ENCODE data around the gene HBZ.
"Not testable (repeated sequence)": the region's sequence is repeated elsewhere in the genome, so short reads cannot be mapped to it uniquely, and the experiment has no call there.

HBZ gene

GRCh38 chr16:152141-153128 is at the start of gene HBZ:
HBZ (plus strand) TSS chr16:152644; CDS start chr16:152910, 266 bp downstream.
- no peak for DNase-seq

- DNase-seq: no peak
Observed at GRCh38 chr16:104355-104754, 48.1 kb upstream of the HBZ start.

GRCh38 chr16:104928-105327 is 47.5 kb upstream of the HBZ start:
- no peak for DNase-seq

- no peak for DNase-seq
Observed at GRCh38 chr16:105521-105920, 46.9 kb upstream of the HBZ start.

GRCh38 chr16:106623-107324 is 45.7 kb upstream of the HBZ start:
- DNase-seq: peak; percentile 69 to 72

GRCh38 chr16:112153-112840 is 40.1 kb upstream of the HBZ start:
- no peak for DNase-seq

GRCh38 chr16:114327-114726 is 38.1 kb upstream of the HBZ start:
- no peak for DNase-seq

- no peak for DNase-seq
Observed at GRCh38 chr16:116015-116414, 36.4 kb upstream of the HBZ start.

GRCh38 chr16:117379-118365 is 34.8 kb upstream of the HBZ start:
- peak; percentile 23 to 38 for DNase-seq

GRCh38 chr16:118857-119256 is 33.6 kb upstream of the HBZ start:
- DNase-seq: no peak

GRCh38 chr16:119295-119694 is 33.1 kb upstream of the HBZ start:
- no peak for DNase-seq

GRCh38 chr16:119835-120491 is 32.5 kb upstream of the HBZ start:
- DNase-seq: no peak

GRCh38 chr16:120756-121155 is 31.7 kb upstream of the HBZ start:
- no peak for DNase-seq

- no peak for DNase-seq
Observed at GRCh38 chr16:122361-122760, 30.1 kb upstream of the HBZ start.

GRCh38 chr16:123558-124350 is 28.7 kb upstream of the HBZ start:
- DNase-seq: not testable (repeated sequence)

- no peak for DNase-seq
Observed at GRCh38 chr16:125011-125410, 27.4 kb upstream of the HBZ start.

- no peak for DNase-seq
Observed at GRCh38 chr16:129075-129474, 23.4 kb upstream of the HBZ start.

- no peak for DNase-seq
Observed at GRCh38 chr16:130533-131173, 21.8 kb upstream of the HBZ start.

- DNase-seq: no peak
Observed at GRCh38 chr16:132120-132519, 20.3 kb upstream of the HBZ start.

GRCh38 chr16:133716-134115 is 18.7 kb upstream of the HBZ start:
- DNase-seq: no peak
